Left colon (tissue), 2 donors: Measurements from ENCODE around the gene RIGI. TPM values are rescaled to one million over a fixed set of nuclear protein-coding genes. Genes with fewer than 3 reads are reported as not detected.
"Not testable (repeated sequence)": the region's sequence is repeated elsewhere in the genome, so short reads cannot be mapped to it uniquely, and the experiment has no call there.

ENCODE experiments used
- ATAC-seq: fragments of 200-7000 bp; cut with Tn5 transposase; one replicate; pipeline ENCODE4 v1.9.1; 2020; ENCODE audit warnings: mild to moderate bottlenecking, moderate library complexity
- DNase-seq, 2 donors: peaks; one replicate each; pipeline ENCODE4 v3.0.0-alpha.2; 2020
- intact Hi-C, 2 donors: fragments of 100-400 bp; cut with DNase I in 1 of 2; cut with micrococcal nuclease in 1 of 2; formaldehyde crosslinking; loops; one replicate each; pipeline versions ENCODE4 v1.11.2 to v1.14.0; 2022; cut with DNase I, micrococcal nuclease
- total RNA-seq, 2 donors: library from RNA; stranded (reverse); fragmentation: NEBNext Ultra II Directional; extraction: Animal tissue kit (Norgen Biotek cat#: 25700); gene quantifications; one replicate each; pipeline ENCODE4 v1.2.1, GENCODE V29; 2021
- donor health status: DM: no; HTN: no; CAD: no.
- donor health status: DM: yes; HTN: yes; CAD: no.

The RIGI gene
- total RNA-seq, 2 donors from 2014 or later = 7.2 to 24.7 TPM

DNA sequence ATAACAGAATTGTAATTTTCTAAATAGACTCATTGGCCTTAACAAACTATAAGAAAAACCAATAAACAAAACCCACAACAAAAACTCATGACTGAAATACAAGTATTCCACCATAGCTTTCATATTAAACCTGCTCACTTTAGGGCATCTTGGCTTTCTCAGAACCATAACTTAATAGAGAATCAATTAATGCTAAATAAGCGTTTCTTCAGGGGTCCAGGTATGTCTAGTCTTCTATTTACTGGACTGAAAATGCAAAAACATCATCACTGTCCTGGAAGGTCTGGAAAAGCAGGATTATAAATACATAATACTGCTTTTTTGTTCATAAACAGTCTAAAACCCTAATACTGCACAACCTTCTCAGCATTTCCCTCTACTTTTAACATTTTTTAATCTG is 19.9 kb upstream of the RIGI start:
- DNase-seq (no peak), ATAC-seq (no peak)
- intact Hi-C loops = no loop called here

- DNase-seq (no peak), ATAC-seq (no peak)
- intact Hi-C loops = no loop called here
Measured at GRCh38 chr9:32543047-32543446, 17.1 kb upstream of the RIGI start.

DNA sequence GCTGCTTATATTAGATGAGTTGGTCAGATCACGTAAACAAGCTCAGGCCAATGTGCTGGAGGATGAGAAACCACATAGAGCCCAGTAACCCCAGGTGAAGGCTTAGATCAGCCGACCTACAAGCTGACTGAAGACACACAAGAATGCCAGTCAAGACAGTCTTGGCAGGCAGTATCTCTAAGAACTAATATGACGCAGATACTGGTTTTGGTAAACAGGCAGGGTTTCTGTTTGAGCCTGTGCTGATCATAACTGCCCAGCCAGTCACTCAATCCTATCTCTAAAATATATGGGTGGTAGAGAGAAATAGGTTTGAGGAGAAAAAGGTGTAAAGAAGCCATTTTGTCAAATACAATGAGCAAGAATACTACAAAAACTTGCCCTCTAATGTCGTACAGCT is 7.8 kb upstream of the RIGI start:
- DNase-seq (no peak), ATAC-seq (no peak)
- intact Hi-C loops = no loop called here

DNA sequence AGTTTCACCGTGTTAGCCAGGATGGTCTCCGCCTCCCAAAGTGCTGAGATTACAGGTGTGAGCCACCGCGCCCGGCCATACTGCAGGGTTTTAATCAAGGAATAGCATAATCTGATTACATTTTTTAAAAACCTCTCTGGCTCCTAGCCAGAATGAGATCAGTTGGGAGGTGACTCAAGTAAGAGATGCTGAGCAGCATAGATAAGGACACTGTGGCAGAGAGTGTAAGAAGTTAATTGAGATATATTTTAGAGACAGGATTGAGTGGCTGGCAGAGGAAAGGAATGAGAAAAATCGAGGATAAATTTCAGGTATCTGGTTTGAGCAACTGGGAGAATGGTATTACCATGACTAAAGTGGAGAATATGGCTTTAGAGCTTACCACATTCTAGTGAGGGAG is 7.3 kb upstream of the RIGI start:
- no peak for ATAC-seq

GRCh38 chr9:32526707-32527048 is 682 bp upstream of the RIGI start:
- intact Hi-C loops = no loop called here
- DNase-seq = no peak
- no peak for ATAC-seq

More for the DNA sequence above, 7.3 kb upstream of the RIGI start:
- DNase-seq = no peak
- intact Hi-C loops = no loop called here

- DNase-seq (no peak), ATAC-seq (no peak)
- intact Hi-C loops = no loop called here
Measured at GRCh38 chr9:32525709-32526030, 326 bp downstream of the RIGI start.

- peak in 1 of 2 donors; percentile 29 for DNase-seq
- ATAC-seq = peak; percentile 72
- intact Hi-C loops = loop anchor here in 1 of 2 donors (5.0 kb wide), 1 partner anchor 47 kb away; the partner anchor contains the start of gene NDUFB6
Measured at GRCh38 chr9:32524892-32525708, 896 bp downstream of the RIGI start.

DNA sequence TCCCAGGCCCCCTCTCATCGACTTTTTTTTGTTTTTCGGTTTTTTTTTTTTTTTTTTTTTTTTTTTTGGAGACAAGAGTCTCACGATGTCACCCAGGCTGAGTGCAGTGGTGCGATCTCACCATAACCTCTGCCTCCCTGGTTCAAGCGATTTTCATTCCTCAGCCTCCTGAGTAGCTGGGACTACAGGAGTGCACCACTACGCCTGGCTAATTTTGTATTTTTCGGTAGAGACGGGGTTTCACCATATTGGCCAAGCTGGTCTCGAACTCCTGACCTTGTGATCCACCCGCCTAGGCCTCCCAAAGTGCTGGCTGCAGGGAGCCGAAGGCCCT is 1.5 kb downstream of the RIGI start:
- intact Hi-C loops = loop anchor here in 1 of 2 donors (5.0 kb wide), 1 partner anchor 48 kb away; the partner anchor contains the start of gene NDUFB6
- ATAC-seq, DNase-seq: not testable (repeated sequence)

DNA sequence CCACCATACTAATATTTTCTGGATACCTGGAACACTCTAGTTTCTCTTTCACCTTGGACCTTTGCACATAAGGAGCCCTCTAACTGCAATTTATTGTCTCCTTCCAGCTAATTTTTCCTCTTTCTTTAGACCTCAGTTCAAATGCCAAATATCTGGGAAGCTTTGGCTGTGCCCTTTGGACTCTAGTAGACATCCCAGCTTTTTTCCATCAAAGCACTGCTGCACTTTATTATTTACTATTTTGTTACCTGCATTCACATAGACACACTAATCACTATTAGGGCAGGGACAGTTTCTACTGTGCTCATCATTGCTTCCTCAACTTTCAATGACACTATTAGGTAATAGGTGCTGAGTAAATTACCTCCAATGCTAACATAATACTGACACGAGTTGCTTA is 2.1 kb downstream of the RIGI start:
- intact Hi-C loops = loop anchor here in 1 of 2 donors (5.0 kb wide), 1 partner anchor 48 kb away; the partner anchor contains the start of gene NDUFB6
- no peak for ATAC-seq
- DNase-seq = no peak

GRCh38 chr9:32518276-32518675 is 7.7 kb downstream of the RIGI start:
- no peak for DNase-seq
- intact Hi-C loops = no loop called here
- ATAC-seq = no peak

DNA sequence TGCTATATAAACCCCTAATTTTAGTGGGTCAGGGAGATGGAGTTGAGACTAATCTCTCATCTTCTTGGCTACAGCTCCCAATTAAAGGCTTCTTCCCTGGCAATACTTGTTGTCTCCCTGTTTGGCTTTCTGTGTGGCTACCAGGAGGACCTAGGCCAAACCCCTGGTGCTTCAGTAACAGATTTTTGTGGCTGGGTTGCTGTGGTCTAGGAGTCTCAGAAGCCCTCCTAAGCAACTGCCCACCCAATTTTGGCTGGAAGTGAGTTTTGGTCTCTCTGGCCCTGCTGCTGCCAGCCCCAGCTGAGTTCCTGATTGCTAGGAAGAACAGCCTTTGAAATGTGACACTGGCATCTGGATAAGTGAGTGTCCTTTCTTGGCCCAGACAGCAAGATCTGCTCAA is 9.8 kb downstream of the RIGI start:
- intact Hi-C loops = no loop called here
- no peak for ATAC-seq
- no peak for DNase-seq

DNA sequence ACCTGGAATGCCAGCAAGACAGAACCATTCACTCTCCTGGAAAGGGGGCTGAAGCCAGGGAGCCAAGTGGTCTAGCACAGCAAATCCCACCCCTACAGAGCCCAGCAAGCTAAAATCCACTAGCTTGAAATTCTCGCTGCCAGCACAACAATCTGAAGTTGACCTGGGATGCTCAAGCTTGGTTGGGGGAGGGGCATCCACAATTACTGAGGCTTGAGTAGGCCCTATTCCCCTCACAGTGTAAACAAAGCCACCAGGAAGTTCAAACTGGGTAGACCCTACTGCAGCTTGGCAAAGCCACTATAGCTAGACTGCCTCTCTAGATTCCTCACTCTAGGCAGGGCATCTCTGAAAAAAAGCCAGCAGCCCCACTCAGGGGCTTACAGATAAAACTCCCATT is 17.3 kb downstream of the RIGI start:
- ATAC-seq (no peak), DNase-seq (no peak)
- intact Hi-C loops = no loop called here

GRCh38 chr9:32503008-32503407 is 23.0 kb downstream of the RIGI start:
- intact Hi-C loops = no loop called here
- ATAC-seq (no peak), DNase-seq (no peak)

GRCh38 chr9:32502464-32502863 is 23.5 kb downstream of the RIGI start:
- no peak for ATAC-seq
- DNase-seq = no peak
- intact Hi-C loops = no loop called here

GRCh38 chr9:32501868-32502267 is 24.1 kb downstream of the RIGI start:
- intact Hi-C loops = no loop called here
- ATAC-seq = no peak
- no peak for DNase-seq

GRCh38 chr9:32500768-32501167 is 25.2 kb downstream of the RIGI start:
- no peak for DNase-seq
- intact Hi-C loops = no loop called here
- ATAC-seq = no peak

DNA sequence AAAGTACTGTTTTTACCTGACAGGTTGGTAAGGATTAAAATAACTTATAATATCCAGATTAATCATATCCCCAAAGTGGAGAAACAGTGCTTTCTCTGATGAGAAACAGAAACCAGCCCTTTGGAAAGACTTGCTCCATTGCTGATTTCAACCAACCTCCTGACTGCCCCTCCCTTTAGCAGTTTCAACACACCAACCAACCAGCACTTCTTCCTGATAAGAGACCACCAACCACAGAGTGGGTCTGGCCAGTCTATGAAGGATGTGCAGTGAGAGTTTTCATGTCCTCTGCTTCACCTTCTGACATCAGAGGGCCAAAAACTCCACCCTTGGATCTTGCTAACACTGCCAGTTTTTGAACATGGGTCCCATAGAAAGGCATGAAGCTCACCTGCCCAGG is 28.1 kb downstream of the RIGI start:
- ATAC-seq (no peak), DNase-seq (no peak)
- intact Hi-C loops = no loop called here

- intact Hi-C loops = no loop called here
- ATAC-seq = no peak
Measured at GRCh38 chr9:32490601-32491000, 35.4 kb downstream of the RIGI start.

GRCh38 chr9:32487981-32488380 is 38.0 kb downstream of the RIGI start:
- no peak for DNase-seq
- intact Hi-C loops = no loop called here
- ATAC-seq = no peak

More at GRCh38 chr9:32490601-32491000, 35.4 kb downstream of the RIGI start:
- no peak for DNase-seq

DNA sequence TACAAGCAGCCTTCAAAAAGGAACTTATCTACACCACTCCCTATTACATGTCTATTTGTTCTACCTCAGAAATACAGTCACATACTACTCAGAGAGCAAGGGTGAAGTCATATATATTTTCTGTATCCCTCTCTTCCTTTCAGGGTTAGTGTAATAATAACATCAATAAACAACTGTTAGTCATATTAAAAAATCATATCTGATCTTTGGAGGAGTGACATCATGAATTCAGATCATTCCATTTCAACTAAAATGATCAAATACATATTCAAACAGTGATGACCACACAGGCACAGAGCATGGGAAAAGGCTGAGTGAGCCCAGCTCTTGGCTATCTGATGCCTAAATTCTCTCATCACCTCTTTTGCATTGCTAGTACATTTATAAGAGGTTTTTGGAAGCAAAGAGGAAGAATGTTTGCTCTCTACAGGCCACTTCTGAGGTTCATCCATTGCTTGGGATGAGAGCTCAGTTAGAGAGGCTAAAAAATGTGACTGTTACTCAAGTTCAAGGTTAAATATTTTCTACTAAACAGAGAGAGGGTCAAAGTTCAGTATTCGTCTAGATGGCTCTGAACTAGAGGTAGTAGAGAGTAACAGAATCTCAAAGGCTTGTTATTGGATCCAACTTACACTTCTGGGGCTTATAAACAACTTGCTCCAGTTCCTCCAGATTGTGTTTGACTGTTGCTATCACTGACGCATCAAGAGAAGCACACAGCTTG is 39.0 kb downstream of the RIGI start:
- intact Hi-C loops = no loop called here
- no peak for DNase-seq
- no peak for ATAC-seq

GRCh38 chr9:32483343-32483742 is 42.7 kb downstream of the RIGI start:
- ATAC-seq (no peak), DNase-seq (no peak)
- intact Hi-C loops = no loop called here
